Stimulated activated CD8-positive, alpha-beta memory T cell treated with anti-CD3 and anti-CD28 coated beads, Interleukin-7, amount 100 ng/mL, for 1 hour (primary cell): Measurements from ENCODE around the gene CILP.
"Not testable (repeated sequence)": the region's sequence is repeated elsewhere in the genome, so short reads cannot be mapped to it uniquely, and the experiment has no call there.

Experiments used
- DNase-seq, 2 donors: peaks; one replicate each; pipeline ENCODE4 v3.0.0-alpha.2; 2020; ENCODE audit warnings: low read depth in 2 of 2

Gene CILP

GRCh38 chr15:65210770-65211481 lies at the start of gene CILP:
Gene CILP, minus strand, starts transcription at chr15:65211473. Its CDS starts 1,718 bp downstream, at chr15:65209755.
- no peak for DNase-seq

GRCh38 chr15:65260968-65261367 lies 49.7 kb upstream of the CILP start:
- DNase-seq = no peak

DNA sequence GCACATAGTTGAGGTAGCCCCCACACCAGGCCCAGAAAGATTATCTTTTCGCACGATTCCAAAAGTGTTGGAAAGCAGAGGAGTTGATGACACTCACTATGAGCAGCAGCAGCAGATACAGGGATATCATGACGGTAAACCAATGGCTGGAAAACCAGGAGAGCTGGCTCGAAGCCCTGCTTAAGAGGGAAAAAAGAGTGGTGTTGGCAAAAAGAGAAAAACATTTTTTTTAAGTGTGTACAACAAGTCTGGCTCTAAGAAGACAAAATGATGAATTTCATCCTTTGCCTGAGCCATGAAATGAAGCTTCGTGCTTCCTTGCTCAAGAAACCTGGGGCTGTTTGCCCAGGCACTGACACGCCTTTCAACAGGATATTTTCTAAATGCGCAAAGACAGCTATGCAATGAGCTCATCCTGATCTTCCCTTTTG lies 48.1 kb upstream of the CILP start:
- no peak for DNase-seq

GRCh38 chr15:65258375-65259262 lies 47.3 kb upstream of the CILP start:
- no peak for DNase-seq

DNA sequence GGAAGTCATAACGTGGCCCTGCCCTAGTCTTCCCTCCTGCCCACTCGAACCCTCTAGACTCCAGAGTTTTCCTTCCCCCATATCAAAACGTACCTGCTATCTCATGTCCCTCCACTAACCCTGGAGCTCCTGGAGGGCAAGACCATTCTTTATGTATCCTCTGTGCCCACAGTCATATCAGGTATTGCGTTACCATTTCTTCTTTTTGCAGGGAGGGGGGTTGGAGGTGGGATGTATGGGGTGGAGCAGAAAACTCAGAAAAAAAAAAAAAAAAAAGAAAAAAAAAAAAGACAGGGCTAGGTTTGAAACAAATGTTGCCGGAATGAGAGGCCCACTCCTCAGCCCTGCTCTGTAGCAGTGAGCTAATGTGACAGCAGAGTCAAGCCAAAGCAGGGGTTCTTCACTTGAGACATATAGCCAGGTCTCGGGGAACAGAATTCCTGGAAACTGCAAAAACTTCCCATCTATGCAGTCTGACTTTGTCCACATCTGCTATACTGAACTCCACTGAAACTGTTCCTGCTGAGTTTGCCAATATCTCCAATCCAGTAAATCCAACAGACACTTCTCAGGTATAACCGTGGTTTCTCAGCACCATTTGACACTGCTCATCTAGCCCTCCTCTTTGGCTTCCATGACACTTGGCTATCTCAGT lies 44.3 kb upstream of the CILP start:
- DNase-seq = no peak

DNA sequence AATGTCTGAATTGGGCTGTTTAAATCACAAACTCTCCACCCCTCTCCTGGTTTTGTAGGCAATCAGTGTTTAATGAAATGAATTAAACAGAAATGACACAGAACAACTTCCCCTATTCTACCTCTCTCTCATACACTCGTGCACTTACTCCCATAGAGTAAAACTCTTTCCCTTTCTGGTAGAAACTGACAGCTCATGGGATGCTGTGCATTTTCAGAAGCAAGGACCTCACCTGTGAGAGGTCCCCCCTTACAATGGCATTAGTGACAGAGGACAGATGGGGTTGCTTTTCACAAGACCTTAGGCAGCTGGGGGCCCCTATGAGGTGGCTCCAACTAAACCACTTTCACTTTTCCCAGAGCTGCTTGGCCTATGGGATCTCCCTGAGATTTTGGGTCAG lies 43.5 kb upstream of the CILP start:
- no peak for DNase-seq

GRCh38 chr15:65254356-65254755 lies 43.1 kb upstream of the CILP start:
- no peak for DNase-seq

GRCh38 chr15:65249641-65250040 lies 38.4 kb upstream of the CILP start:
- no peak for DNase-seq

GRCh38 chr15:65248511-65249255 lies 37.4 kb upstream of the CILP start:
- DNase-seq = no peak

DNA sequence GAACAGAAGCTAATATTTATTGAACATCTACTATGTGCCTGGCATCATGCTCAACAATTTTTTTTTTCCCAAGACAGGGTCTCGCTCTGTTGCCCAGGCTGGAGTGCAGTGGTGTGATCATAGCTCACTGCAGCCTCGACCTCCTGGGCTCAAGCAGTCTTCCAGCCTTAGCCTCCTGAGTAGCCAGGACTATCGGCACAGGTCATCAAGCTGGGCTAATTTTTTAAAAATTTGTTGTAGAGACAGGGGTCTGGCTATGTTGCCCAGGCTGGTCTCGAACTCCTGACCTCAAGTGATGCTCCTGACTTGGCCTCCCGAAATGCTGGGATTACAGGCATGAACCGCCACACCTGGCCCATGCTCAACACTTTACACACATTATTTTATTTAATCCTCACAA lies 35.7 kb upstream of the CILP start:
- DNase-seq = no peak

- no peak for DNase-seq
Observed at GRCh38 chr15:65246026-65246714, 34.9 kb upstream of the CILP start.

DNA sequence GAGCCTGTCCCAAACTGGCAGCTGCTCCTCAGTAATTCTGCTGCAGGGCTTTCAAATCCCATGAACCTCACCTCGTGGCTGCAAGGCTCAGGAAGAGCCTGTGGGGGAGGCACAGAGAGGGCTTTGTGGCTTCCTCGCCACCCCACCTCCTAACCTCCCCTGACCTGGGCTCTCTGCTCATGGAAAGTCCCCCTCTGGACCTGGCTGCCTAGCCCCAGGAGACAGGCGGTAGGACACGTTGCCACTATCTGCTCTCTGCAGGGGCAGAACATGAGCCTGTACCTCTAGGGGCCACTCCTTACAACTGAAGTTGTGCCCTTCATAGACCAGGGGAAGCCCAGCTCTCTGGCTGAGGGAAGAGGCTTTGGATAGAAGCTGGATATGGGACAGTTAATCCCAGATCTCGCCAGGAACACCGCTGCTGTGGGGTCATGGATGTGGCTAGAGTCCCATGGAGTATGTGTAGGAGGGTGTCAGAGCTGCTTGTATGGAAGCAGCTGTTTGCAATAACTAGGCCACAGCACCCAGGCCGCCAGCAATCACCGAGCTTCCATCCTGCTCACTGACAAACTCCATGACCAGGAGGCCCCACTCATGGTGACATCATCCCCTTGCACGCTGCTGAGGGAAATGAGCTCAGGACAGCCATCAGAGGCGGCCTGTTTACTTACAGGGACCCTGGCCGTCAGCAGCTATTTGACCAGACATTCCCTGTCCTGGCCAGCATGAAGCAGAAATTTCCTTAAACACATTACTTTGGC lies 34.0 kb upstream of the CILP start:
- DNase-seq = no peak

DNA sequence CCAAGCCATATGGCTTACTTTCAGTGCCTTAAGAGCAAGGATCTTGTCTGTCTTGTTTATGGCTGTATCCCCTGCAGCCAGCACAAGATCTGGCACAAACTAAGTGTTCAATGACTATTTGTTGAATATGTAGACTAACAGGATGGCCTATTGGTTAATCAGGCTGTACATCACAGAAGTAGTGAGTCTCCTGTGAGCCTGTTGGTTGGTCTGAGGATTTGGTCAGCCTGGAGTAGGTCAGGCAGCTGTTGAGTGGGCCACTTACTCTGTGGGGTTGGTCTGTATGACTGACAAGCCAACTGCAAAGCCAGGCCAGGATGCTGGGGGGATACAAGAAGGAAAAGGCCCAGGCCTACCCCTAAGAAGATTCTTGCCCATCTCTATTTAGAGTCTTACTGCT lies 33.4 kb upstream of the CILP start:
- DNase-seq = no peak

- not testable (repeated sequence) for DNase-seq
Observed at GRCh38 chr15:65236443-65236842, 25.2 kb upstream of the CILP start.

- DNase-seq = no peak
Observed at GRCh38 chr15:65233696-65234095, 22.4 kb upstream of the CILP start.

DNA sequence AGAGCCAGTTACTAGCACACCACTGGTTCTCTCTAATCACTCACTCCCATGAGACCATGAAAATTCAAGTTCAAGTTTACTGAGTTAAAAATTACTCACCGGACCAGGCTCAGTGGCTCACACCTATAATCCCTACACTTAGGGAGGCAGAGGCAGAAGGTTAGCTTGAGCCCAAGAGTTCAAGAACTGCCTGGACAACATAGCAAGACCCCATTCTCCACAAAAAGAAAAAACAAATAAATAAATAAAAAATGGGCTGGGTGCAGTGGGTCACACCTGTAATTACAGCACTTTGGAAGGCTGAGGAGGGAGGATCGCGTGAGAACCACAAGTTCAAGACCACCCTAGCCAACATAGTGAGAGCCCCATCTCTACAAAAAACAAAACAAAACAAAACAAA lies 21.2 kb upstream of the CILP start:
- no peak for DNase-seq

- no peak for DNase-seq
Observed at GRCh38 chr15:65231306-65231705, 20.0 kb upstream of the CILP start.

GRCh38 chr15:65226901-65227300 lies 15.6 kb upstream of the CILP start:
- DNase-seq = not testable (repeated sequence)

DNA sequence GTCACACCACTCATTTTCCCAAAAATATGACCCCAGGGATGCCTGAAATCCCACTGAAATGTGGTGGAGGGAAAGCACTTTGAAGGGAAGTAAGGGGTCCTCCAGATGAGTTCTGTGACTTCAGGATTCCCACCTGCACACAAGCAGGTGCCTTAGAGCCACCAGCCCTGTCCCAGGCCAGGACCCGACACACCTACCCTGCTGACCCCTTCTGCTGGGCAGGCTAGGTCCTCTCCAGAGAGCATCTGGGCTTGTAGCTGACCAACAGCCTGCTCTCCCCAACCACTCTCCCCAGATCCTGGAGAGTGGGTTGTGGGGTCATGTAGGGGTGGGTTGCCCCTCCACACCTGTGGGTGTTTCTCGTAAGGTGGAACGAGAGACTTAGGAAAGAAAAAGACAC lies 14.9 kb upstream of the CILP start:
- no peak for DNase-seq

- no peak for DNase-seq
Observed at GRCh38 chr15:65223996-65224395, 12.7 kb upstream of the CILP start.
